HTR-8/SVneo (cell line): ENCODE data around the gene TFDP1.
"Not testable (repeated sequence)": the region's sequence is repeated elsewhere in the genome, so short reads cannot be mapped to it uniquely, and the experiment has no call there.

Experiments
- DNase-seq: peaks from one replicate; pipeline ENCODE4 v3.0.0; 2011; ENCODE audit warnings: low spot score, mixed read lengths; ENCODE audit not compliant: insufficient read length
- FAIRE-seq: peaks from 2 replicates; lab custom pipeline; 2011; peaks lifted over from hg19 to GRCh38; lab: Jason Lieb, UNC

The TFDP1 gene

GRCh38 chr13:113548778-113549621, 35.6 kb upstream of the TFDP1 start:
- no peak for FAIRE-seq
- no peak for DNase-seq

- no peak for FAIRE-seq
- DNase-seq, result no peak
These were observed 34.1 kb upstream of the TFDP1 start for GRCh38 chr13:113550453-113550852.

DNA sequence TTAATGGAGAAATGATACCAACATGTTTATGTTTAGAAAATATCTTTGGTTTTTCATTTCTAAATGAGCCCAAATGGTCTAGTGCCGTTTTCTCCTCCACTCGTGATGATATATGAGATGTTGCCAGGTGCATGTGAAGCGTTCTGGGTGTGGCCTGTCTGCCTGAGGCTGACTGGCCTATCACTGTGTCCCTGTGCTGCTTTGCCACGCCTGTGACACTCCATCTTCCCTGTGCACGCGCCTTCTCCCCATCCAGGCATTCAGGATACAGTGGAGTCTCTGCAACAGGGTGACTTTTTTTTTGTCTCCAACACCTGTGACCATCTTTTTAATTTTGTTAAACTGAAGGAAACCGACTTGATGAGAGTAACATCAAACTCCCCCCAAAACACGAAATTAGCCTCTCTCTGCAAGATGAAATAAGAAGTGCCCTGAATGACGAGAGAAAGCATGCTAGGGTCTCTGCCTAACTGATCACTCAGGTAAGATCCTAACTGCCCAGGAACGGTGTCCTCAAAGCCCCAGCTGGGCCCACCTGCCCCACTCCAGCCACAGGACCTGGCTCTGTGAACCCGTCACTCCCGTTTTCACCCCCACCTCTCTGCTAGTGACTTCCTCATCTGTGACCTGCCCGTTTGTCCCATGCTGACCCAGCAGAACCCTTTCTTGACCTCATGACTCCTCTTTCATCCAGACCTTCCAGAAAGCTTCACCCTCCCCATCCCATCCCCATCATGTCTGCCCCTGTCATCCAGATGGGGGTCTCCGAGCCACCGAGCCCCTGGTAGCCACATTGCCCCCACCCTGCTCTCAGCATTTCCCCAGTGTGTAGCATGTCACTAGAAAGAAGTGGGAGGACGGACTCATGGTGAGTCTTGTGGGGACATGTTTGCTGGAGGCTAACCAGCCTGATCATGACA, 33.2 kb upstream of the TFDP1 start:
- DNase-seq, result no peak
- FAIRE-seq, result no peak

DNA sequence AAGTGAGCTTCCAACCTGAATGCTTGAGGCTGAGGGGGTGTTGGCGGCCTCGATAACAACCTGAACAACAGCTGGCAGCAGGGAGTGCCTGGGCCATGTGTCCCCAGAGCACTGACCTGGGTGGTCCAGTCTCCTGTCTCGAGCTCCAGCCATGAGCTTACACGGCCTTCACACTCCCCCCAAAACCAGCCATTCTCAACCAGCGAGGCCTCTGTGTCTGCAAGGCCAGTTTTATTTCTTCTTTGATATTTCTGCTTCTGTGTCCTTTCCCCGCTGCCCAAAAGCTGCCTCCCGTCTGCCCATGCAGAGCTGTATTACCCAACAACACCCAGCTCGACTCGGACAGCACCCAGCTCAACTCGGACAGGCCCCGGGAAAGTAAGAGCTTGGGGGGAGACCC, 32.5 kb upstream of the TFDP1 start:
- no peak for DNase-seq
- FAIRE-seq, result no peak

GRCh38 chr13:113552786-113553434, 31.6 kb upstream of the TFDP1 start:
- FAIRE-seq, result no peak

GRCh38 chr13:113553511-113554332, 30.8 kb upstream of the TFDP1 start:
- FAIRE-seq (no peak), DNase-seq (no peak)

More at GRCh38 chr13:113552786-113553434, 31.6 kb upstream of the TFDP1 start:
- DNase-seq, result no peak

- FAIRE-seq (no peak), DNase-seq (no peak)
These were observed 30.2 kb upstream of the TFDP1 start for GRCh38 chr13:113554333-113554700.

GRCh38 chr13:113555141-113555540, 29.4 kb upstream of the TFDP1 start:
- DNase-seq (no peak), FAIRE-seq (no peak)

DNA sequence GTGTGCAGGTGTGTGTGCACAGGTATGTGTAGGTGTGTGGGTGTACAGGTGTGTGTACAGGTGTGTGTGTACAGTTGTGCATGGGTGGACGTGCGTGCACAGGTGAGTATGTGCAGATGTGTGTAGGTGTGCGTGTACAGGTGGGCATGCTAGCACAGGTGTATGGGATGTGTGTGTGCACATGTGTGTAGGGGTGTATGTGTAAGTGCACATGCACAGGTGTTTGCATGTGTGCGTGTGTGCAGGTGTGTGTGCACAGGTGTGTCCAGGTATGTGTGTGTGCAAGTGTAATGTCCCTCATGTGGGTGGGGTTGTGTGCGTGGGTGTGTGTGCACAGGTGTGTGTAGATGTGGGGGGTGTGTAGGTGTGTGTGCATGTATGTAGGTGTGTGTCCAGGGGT, 27.5 kb upstream of the TFDP1 start:
- DNase-seq (no peak), FAIRE-seq (peak; percentile 79)

DNA sequence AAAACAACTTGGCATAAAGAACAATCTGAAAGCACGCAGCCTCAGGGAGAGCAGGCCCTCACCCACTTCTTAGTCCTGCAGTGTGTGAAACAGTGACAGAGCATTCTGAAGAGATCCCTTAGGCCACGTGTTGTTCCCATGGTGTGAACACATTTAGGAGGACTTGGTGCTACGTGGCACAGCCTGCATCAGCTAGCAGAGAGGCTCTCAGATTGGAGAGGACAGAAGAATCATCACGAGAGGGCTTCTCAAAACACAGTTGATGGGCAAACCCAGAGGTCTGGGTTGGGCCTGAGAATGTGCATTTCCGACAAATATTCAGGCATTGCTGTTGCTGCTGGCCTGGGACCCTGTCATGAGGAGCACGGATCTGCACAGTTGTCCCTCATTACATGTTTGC, 26.1 kb upstream of the TFDP1 start:
- no peak for FAIRE-seq

GRCh38 chr13:113559061-113559460, 25.5 kb upstream of the TFDP1 start:
- DNase-seq (no peak), FAIRE-seq (no peak)

More for the DNA sequence above, 26.1 kb upstream of the TFDP1 start:
- DNase-seq, result no peak

DNA sequence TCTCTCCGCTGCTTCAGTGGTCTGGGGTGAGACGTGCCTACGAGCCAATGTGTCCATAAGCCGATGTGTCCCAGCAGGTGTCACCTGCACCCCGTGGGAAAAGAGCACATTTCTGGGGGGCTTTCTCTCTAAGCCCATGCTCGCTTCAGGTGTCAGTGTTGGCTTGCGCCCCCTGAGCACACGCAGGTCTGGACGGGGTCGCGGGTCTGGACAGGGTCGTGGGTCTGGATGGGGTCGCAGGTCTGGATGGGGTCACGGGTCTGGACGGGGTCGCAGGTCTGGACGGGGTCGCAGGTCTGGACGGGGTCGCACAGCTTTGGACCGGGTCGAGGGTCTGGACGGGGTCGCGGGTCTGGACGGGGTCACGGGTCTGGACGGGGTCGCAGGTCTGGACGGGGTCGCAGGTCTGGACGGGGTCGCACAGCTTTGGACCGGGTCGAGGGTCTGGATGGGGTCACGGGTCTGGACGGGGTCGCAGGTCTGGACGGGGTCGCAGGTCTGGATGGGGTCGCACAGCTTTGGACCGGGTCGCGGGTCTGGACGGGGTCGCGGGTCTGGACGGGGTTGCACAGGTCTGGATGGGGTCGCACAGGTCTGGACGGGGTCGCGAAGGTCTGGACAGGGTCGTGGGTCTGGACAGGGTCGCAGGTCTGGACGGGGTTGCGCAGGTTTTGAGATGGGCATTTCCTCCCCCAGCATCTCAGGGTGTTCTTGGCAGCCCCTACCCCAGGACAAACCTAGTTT, 24.5 kb upstream of the TFDP1 start:
- DNase-seq (no peak), FAIRE-seq (no peak)

- FAIRE-seq, result no peak
- no peak for DNase-seq
These were observed 23.7 kb upstream of the TFDP1 start for GRCh38 chr13:113560645-113561416.

DNA sequence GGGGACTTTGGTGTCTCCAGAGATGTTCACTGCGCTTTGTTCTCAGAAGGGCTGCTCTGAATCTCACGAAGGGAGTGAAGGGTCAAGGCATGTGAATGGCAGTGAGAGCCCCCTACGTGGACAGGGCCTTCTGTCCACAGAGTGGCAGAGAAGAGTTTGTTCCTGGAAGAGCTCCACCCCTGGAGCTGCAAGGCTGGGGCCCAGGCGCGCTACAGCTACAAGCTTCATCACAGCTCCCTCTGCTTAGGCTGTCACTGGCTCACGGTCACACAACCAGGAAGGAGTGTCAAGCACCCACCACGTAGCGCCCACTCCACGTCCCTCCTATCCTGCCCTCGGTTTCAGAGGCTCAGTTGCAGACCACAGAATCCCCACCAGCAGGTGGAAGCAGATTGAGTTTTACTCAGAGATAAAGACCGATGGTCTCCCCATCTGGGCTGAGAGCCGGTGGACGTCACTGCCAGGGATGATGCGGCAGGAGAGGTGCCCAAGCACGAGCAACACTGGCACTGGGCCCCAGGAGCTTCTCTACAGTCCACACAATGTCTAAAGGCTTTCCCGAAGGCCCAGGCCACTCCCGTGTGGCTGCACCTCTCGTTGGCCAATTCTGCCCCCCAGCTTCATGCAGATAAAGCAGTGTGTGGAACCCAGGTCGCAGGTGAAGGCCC, 23.0 kb upstream of the TFDP1 start:
- FAIRE-seq (no peak), DNase-seq (no peak)

- peak; percentile 66 for DNase-seq
- FAIRE-seq, result peak; percentile 40
These were observed 22.3 kb upstream of the TFDP1 start for GRCh38 chr13:113562085-113562749.

DNA sequence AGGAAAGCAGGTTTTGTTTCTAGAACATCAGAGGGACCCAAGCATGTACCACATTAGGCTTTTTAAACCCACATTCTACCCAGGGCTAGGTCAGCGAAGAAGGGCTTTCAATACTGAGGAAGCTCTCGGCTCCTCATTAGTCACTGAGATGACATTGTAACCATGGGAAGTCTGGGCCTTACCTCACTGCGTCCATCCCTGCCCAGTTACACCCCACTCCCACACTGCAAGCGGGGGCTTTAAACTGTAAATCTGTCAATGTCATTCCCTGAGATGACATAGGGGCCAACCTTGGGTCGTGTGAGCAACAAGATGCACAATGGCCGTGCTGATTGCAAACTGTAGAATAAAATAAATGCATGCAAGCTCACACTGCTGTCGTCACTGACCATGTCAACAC, 21.7 kb upstream of the TFDP1 start:
- FAIRE-seq (no peak), DNase-seq (no peak)

- FAIRE-seq, result peak; percentile 59
These were observed 21.0 kb upstream of the TFDP1 start for GRCh38 chr13:113563511-113563910.

More at GRCh38 chr13:113563511-113563910, 21.0 kb upstream of the TFDP1 start:
- DNase-seq, result not testable (repeated sequence)
